ENCODE results near the gene MAGI2. TPM values are rescaled to one million over a fixed set of nuclear protein-coding genes. Genes with fewer than 3 reads are reported as not detected.

The MAGI2 gene
- total RNA-seq, 1 experiment from 2014 or later: 0.34 TPM

- BruUV-seq (replicated peaks): no TSS peak
- TF ChIP-seq CTCF (conservative IDR thresholded peaks at IDR 0.05; ENCODE audit: low read depth, low read length) (no peak), EZH2 (IDR thresholded peaks at IDR 0.05; ENCODE audit: borderline replicate concordance, low read depth, low read length, poor library complexity, severe bottlenecking) (no peak)
- intact Hi-C loops (cut with micrococcal nuclease; ENCODE audit: unreplicated experiment): no loop called here
- Histone ChIP-seq H3K4me1 (ENCODE audit: insufficient read depth, low read length, poor library complexity, severe bottlenecking) (no peaks in the 10 kb centered on the region), H3K36me3 (ENCODE audit: insufficient read depth, low read length, poor library complexity, severe bottlenecking) (no peaks in the 10 kb centered on the region), H3K27me3 (replicated peaks; ENCODE audit: insufficient read depth, low read depth, low read length, poor library complexity) (peaks cover 25% of the 10 kb centered on the region), H3K27ac (ENCODE audit: low read depth, low read length, poor library complexity, severe bottlenecking) (no peak overlapping the region), H3K4me3 (ENCODE audit: low read depth, low read length, poor library complexity, severe bottlenecking) (no peak overlapping the region), H3K9me3 (ENCODE audit: low read depth, low read length, poor library complexity, severe bottlenecking) (peaks cover 9% of the 10 kb centered on the region)
- no peak for DNase-seq (ENCODE audit: low spot score)
- CTCF ChIA-PET: no interaction called here
- POLR2A ChIA-PET (ENCODE audit: low non-redundant PET): no interaction called here
These were observed 661.5 kb downstream of the MAGI2 start for GRCh38 chr7:78792006-78792405.

GRCh38 chr7:78788464-78788863 is 665.0 kb downstream of the MAGI2 start:
- no peaks in the 10 kb centered on the region for H3K9me3 ChIP-seq (ENCODE audit: low read depth, low read length, poor library complexity, severe bottlenecking)
- no peak overlapping the region for H3K27ac ChIP-seq (ENCODE audit: low read depth, low read length, poor library complexity, severe bottlenecking)
- intact Hi-C loops (cut with micrococcal nuclease; ENCODE audit: unreplicated experiment): no loop called here
- TF ChIP-seq EZH2 (IDR thresholded peaks at IDR 0.05; ENCODE audit: borderline replicate concordance, low read depth, low read length, poor library complexity, severe bottlenecking): no peak
- no peak for TF ChIP-seq CTCF (conservative IDR thresholded peaks at IDR 0.05; ENCODE audit: low read depth, low read length)
- ChIA-PET CTCF (no interaction called here), POLR2A (ENCODE audit: low non-redundant PET) (no interaction called here)
- no peak overlapping the region for H3K4me3 ChIP-seq (ENCODE audit: low read depth, low read length, poor library complexity, severe bottlenecking)
- H3K4me1 ChIP-seq (ENCODE audit: insufficient read depth, low read length, poor library complexity, severe bottlenecking): no peaks in the 10 kb centered on the region
- no TSS peak for BruUV-seq (replicated peaks)
- DNase-seq (ENCODE audit: low spot score): no peak
- H3K27me3 ChIP-seq (replicated peaks; ENCODE audit: insufficient read depth, low read depth, low read length, poor library complexity): peaks cover 33% of the 10 kb centered on the region
- H3K36me3 ChIP-seq (ENCODE audit: insufficient read depth, low read length, poor library complexity, severe bottlenecking): no peaks in the 10 kb centered on the region

- intact Hi-C loops (cut with micrococcal nuclease; ENCODE audit: unreplicated experiment): no loop called here
- no TSS peak for BruUV-seq (replicated peaks)
- CTCF ChIA-PET: no interaction called here
These were observed 665.6 kb downstream of the MAGI2 start for GRCh38 chr7:78787854-78788253.

More at GRCh38 chr7:78787854-78788253, 665.6 kb downstream of the MAGI2 start:
- no peak for TF ChIP-seq EZH2 (IDR thresholded peaks at IDR 0.05; ENCODE audit: borderline replicate concordance, low read depth, low read length, poor library complexity, severe bottlenecking)
- no peak for TF ChIP-seq CTCF (conservative IDR thresholded peaks at IDR 0.05; ENCODE audit: low read depth, low read length)
- Histone ChIP-seq H3K27ac (ENCODE audit: low read depth, low read length, poor library complexity, severe bottlenecking) (no peak overlapping the region), H3K27me3 (replicated peaks; ENCODE audit: insufficient read depth, low read depth, low read length, poor library complexity) (peaks cover 29% of the 10 kb centered on the region), H3K9me3 (ENCODE audit: low read depth, low read length, poor library complexity, severe bottlenecking) (no peaks in the 10 kb centered on the region), H3K4me1 (ENCODE audit: insufficient read depth, low read length, poor library complexity, severe bottlenecking) (no peaks in the 10 kb centered on the region), H3K4me3 (ENCODE audit: low read depth, low read length, poor library complexity, severe bottlenecking) (no peak overlapping the region), H3K36me3 (ENCODE audit: insufficient read depth, low read length, poor library complexity, severe bottlenecking) (no peaks in the 10 kb centered on the region)
- POLR2A ChIA-PET (ENCODE audit: low non-redundant PET): no interaction called here
- no peak for DNase-seq (ENCODE audit: low spot score)

Measured in A673 (cell line).